Esophagus muscularis mucosa (tissue), 4 donors: ENCODE measurements around the gene TPRN. TPM values are rescaled to one million over a fixed set of nuclear protein-coding genes. Genes with fewer than 3 reads are reported as not detected.
A peak's percentile ranks its signal among the peaks of the same experiment; 100 is the strongest.

Experiments
- DNase-seq: peaks from one replicate; pipeline ENCODE4 v3.0.0-alpha.2; 2017; ENCODE audit errors: extremely low spot score
- H3K27ac ChIP-seq, 4 donors: fragments of 200-600 bp; sonication (generic); replicated peaks in 1 of 4; 1 replicate in 3 of 4; 2 replicates in 1 of 4; pipeline ENCODE4 v1.5.1; 2016 to 2019; ENCODE audit warnings: mild to moderate bottlenecking in 1 of 4
- H3K27me3 ChIP-seq, 4 donors: fragments of 200-600 bp; sonication (generic); one replicate each; pipeline versions ENCODE4 v1.5.1 to v1.6.0; 2016 to 2019
- H3K36me3 ChIP-seq, 4 donors: fragments of 200-600 bp; sonication (generic); one replicate each; pipeline ENCODE4 v1.5.1; 2016 to 2019
- H3K4me1 ChIP-seq, 4 donors: fragments of 200-600 bp; sonication (generic); one replicate each; pipeline ENCODE4 v1.5.1; 2016 to 2019
- H3K4me3 ChIP-seq, 4 donors: fragments of 200-600 bp; sonication (generic); 1 replicate in 2 of 4; 2 replicates in 2 of 4; pipeline ENCODE4 v1.5.1; 2016 to 2019; ENCODE audit warnings: mild to moderate bottlenecking in 4 of 4, moderate library complexity in 1 of 4
- H3K9me3 ChIP-seq, 4 donors: fragments of 200-600 bp; sonication (generic); 1 replicate in 3 of 4; 2 replicates in 1 of 4; pipeline ENCODE4 v1.5.1; 2016 to 2019
- EP300 ChIP-seq: sonication (generic); formaldehyde crosslinking; IDR thresholded peaks from one replicate; pipeline ENCODE4 v1.6.1; 2017; ENCODE audit warnings: antibody characterized with exemption
- POLR2A ChIP-seq: fragments of 450-650 bp; IDR thresholded peaks from one replicate; pipeline ENCODE4 v1.6.1; 2017; ENCODE audit warnings: antibody characterized with exemption, moderate library complexity, mild to moderate bottlenecking, low read depth
- POLR2AphosphoS5 ChIP-seq, 2 donors: sonication (generic); formaldehyde crosslinking; IDR thresholded peaks; one replicate each; pipeline ENCODE4 v1.6.1; 2017; ENCODE audit warnings: antibody characterized with exemption in 2 of 2
- WGBS: methylation state at CpG from one replicate; pipeline ENCODE4 v1.1.5; 2018; 5-methylcytosine and 5-hydroxymethylcytosine counted together
- intact Hi-C: fragments of 100-400 bp; cut with DNase I; formaldehyde crosslinking; loops from one replicate; pipeline ENCODE4 v1.15.1; 2023
- total RNA-seq, 4 donors: library from RNA; depleted of rRNA; stranded (reverse); fragments of >200 nt; gene quantifications; one replicate each; pipeline versions ENCODE4 v1.1.0 to v1.2.1, GENCODE V29; 2016
- TF ChIP-seq, protein P1 (sequence below), 3 experiments: fragments of 200-600 bp in 2 of 3; fragments of 450-650 bp in 1 of 3; sonication (generic) in 2 of 3; IDR thresholded peaks; one replicate each; pipeline ENCODE4 v1.5.1; 2017 to 2019; ENCODE audit warnings: antibody characterized with exemption in 3 of 3, mild to moderate bottlenecking in 2 of 3, moderate library complexity in 1 of 3

Gene TPRN
- total RNA-seq, 4 donors from 2014 or later: 4.1 to 12.6 (median 7.7) TPM

DNA sequence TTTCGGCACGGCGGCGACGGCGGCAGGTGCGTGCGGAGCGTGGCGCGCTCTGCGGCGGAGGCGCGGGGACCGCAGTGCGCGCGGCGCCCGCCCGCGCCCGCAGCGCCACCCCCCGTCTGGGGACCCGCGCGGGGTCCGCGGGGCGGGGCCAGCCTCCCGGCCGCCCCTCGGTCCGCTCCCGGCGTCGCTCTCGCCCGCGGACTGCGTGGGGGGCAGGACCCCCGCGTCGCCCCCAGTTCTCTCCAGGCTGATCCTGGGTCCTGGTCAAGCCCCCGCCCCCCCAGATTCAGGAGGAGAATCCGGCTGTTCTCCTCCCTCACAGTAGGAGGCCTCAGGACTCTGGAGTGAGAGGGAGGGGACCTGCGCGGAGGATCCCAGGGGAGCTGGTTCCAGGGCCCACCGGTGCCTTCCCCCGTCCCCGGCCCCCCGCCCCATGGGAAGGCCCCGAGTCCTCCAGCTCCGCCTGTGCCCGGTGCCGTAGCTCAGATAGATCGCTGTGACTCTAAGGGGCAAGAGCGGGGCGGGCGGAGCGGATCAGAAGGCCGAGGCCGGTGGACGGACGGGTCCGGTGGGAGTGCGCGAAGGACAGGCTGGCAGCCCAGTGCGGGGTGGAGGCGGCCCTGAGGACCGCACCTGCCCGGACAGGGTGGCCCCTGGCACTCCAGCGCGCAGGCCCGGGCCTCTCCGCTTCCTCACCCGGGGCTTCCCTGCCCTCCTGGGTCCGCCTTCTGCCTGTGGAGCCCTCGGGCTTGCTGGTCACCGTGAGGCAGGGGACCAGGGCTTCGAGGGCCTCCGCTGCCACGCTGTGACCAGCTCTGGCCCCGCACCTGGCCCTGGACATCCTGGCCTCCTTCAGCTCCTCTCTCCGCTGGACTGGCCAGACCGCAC is 21.9 kb upstream of the TPRN start, which contains the start of gene RNF208:
Gene RNF208, minus strand, starts transcription at position 51 of the 888 bp plus-strand sequence. CDS start 1,028 bp downstream, outside the sequence.
- WGBS: 4% methylated on average over 24 of the region's 88 CpGs
- peak within 1 kb of the TSS; percentile 91 to 94 (median 92) for H3K27ac ChIP-seq
- intact Hi-C loops: loop anchor here (5.0 kb wide), 1 partner anchor 35 kb away; the partner anchor contains the start of genes ANAPC2 and SSNA1
- H3K27me3 ChIP-seq: peaks cover 0 to 10% (median 4%) of the 10 kb centered on the region in 4 donors
- no peak for DNase-seq
- TF ChIP-seq POLR2AphosphoS5 (IDR thresholded peaks at IDR 0.05) (no peak), EP300 (no peak), POLR2A (no peak)
- TF ChIP-seq, protein P1, sequence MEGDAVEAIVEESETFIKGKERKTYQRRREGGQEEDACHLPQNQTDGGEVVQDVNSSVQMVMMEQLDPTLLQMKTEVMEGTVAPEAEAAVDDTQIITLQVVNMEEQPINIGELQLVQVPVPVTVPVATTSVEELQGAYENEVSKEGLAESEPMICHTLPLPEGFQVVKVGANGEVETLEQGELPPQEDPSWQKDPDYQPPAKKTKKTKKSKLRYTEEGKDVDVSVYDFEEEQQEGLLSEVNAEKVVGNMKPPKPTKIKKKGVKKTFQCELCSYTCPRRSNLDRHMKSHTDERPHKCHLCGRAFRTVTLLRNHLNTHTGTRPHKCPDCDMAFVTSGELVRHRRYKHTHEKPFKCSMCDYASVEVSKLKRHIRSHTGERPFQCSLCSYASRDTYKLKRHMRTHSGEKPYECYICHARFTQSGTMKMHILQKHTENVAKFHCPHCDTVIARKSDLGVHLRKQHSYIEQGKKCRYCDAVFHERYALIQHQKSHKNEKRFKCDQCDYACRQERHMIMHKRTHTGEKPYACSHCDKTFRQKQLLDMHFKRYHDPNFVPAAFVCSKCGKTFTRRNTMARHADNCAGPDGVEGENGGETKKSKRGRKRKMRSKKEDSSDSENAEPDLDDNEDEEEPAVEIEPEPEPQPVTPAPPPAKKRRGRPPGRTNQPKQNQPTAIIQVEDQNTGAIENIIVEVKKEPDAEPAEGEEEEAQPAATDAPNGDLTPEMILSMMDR (IDR thresholded peaks at IDR 0.05): no peak
- no peaks in the 10 kb centered on the region for H3K9me3 ChIP-seq
- no peaks in the 10 kb centered on the region for H3K36me3 ChIP-seq
- peak within 1 kb of the TSS; percentile 72 to 87 (median 80) for H3K4me3 ChIP-seq
- peaks cover 31 to 47% (median 36%) of the 10 kb centered on the region in 4 donors for H3K4me1 ChIP-seq

DNA sequence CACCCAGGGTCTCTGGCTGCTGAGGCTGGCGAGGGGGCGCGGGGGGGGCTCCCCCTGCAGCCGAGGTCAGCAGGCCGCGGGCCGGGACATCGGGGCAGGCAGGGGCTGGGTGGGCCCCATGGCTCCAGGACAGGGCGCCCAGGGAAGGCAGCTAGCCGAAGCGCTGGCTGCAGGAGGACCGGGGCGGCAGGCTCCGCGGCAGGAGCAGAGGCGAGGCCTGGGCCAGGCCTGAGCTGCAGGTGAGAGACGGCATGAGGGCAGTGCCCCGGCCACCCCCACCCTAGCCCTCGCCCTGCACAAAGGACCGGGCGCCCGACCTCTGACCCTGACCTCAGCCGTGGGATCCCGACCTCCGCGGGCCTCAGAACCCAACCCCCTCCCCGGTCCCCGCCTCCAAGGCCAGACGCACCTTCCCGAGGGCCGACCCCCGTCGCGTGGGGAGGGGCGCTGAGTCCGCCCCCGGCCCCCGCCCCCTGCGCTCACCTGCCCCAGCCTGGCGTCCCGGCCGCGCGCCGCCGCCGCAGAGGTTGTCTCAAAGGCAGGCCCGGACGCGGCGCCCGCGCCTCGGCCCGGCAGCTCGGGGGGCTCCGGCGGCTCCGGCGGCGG is 21.1 kb upstream of the TPRN start:
- Histone ChIP-seq H3K36me3 (peaks cover 0 to 2% (median under 1%) of the 10 kb centered on the region in 4 donors), H3K9me3 (no peaks in the 10 kb centered on the region), H3K4me3 (peak overlapping the region; percentile 50 to 87 (median 80)), H3K27ac (no peak overlapping the region), H3K27me3 (peaks cover 0 to 2% (median 0%) of the 10 kb centered on the region in 4 donors), H3K4me1 (peaks cover 30 to 51% (median 36%) of the 10 kb centered on the region in 4 donors)
- 0% methylated on average over 3 of the region's 61 CpGs for WGBS
- intact Hi-C loops: loop anchor here (2.0 to 5.0 kb wide), 2 partner anchors 21 to 34 kb away; partner anchors contain the start of genes ANAPC2, SSNA1 and TPRN
- no peak for TF ChIP-seq EP300
- no peak for TF ChIP-seq POLR2A
- no peak for TF ChIP-seq POLR2AphosphoS5 (IDR thresholded peaks at IDR 0.05)
- TF ChIP-seq, protein P1 (IDR thresholded peaks at IDR 0.05): no peak
- DNase-seq: no peak

DNA sequence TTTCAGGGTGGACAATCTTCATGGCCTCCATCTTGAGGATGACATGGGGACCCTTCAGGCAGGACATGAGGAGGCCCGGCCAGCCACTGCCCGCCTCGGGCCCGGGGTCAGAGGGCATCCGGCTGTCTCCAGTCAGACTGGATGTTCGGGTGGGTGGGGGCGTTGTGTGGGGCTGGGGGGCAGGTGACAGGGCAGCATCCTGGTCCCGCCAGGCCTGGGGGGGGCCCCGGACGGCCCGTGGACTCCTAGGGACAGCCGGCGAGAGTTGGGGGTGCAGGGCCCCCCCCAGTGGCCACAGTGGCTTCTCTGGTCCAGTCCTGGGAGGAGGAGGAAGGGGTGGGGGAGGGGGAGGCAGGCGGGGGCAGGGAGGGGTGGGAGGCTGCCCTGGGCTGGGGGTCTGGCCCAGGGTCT is 20.6 kb upstream of the TPRN start:
- intact Hi-C loops: loop anchor here (2.0 to 5.0 kb wide), 2 partner anchors 20 to 34 kb away; partner anchors contain the start of genes ANAPC2, SSNA1 and TPRN
- peaks cover 0 to 7% (median 3%) of the 10 kb centered on the region in 4 donors for H3K36me3 ChIP-seq
- peaks cover 30 to 51% (median 36%) of the 10 kb centered on the region in 4 donors for H3K4me1 ChIP-seq
- H3K27me3 ChIP-seq: no peaks in the 10 kb centered on the region
- peak overlapping the region; percentile 50 to 87 (median 80) for H3K4me3 ChIP-seq
- no peak overlapping the region for H3K27ac ChIP-seq
- WGBS: no CpG with 5 or more reads among the region's 14 CpGs
- DNase-seq: no peak
- TF ChIP-seq, protein P1 (IDR thresholded peaks at IDR 0.05): no peak
- no peak for TF ChIP-seq POLR2AphosphoS5 (IDR thresholded peaks at IDR 0.05)
- no peak for TF ChIP-seq POLR2A
- TF ChIP-seq EP300: no peak
- H3K9me3 ChIP-seq: no peaks in the 10 kb centered on the region

DNA sequence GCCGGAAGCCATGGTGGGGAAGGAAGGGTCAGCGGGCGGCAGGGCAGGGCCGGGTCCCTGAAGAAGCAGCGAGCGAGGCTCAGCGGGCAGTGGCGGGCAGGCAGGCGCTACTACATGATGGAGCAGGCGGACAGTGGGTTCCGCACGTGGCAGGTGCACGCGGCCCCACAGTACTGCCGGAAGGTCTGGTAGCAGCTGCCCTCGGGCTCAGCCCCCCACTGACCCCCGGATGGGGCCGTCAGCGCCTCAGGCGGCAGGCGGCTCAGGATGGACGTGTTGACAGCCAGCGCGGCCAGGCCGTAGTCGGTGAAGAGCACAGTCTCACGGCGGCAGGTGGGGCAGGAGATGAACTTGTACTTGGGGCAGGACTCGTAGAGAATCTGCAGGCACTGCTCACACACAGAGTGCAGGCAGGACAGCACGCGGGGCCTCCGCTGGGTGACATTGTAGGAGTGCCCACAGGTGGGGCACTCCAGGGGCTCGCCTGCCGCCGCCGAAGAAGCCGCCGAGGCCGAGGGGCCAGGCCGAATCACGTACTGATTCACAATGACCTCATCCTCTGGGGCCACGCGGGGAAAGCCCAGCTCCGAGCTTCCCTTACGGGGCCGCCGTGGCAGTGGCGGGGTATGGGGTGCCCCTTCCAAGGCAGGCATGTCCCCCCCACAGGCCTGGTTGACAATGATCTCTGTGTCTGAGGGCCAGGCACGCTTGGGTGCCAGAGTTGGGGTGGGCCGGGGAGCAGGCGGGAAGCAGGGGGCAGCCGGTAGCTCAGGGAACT is 20.0 kb upstream of the TPRN start:
- H3K4me1 ChIP-seq: peaks cover 30 to 51% (median 36%) of the 10 kb centered on the region in 4 donors
- intact Hi-C loops: loop anchor here (2.0 to 5.0 kb wide), 2 partner anchors 20 to 33 kb away; partner anchors contain the start of genes ANAPC2, SSNA1 and TPRN

More for the DNA sequence above, 20.0 kb upstream of the TPRN start:
- WGBS: 90% methylated on average over 31 of the region's 52 CpGs
- DNase-seq: no peak
- H3K36me3 ChIP-seq: peaks cover 0 to 11% (median 5%) of the 10 kb centered on the region in 4 donors
- H3K27ac ChIP-seq: no peak overlapping the region
- TF ChIP-seq POLR2A (no peak), POLR2AphosphoS5 (IDR thresholded peaks at IDR 0.05) (no peak)
- no peaks in the 10 kb centered on the region for H3K27me3 ChIP-seq
- H3K9me3 ChIP-seq: no peaks in the 10 kb centered on the region
- no peak overlapping the region for H3K4me3 ChIP-seq
